Right lobe of liver (tissue), 4 donors: ENCODE measurements around the gene COPA.

Source experiments
- POLR2A ChIP-seq: fragments of 450-650 bp; IDR thresholded peaks from one replicate; pipeline ENCODE4 v1.6.1; 2017; ENCODE audit warnings: antibody characterized with exemption, mild to moderate bottlenecking
- TF ChIP-seq, protein P1 (sequence below), 4 donors: fragments of 200-600 bp in 3 of 4; fragments of 450-650 bp in 1 of 4; IDR thresholded peaks; one replicate each; pipeline versions ENCODE4 v1.5.1 to v1.8.0; 2016 to 2022; ENCODE audit warnings: antibody characterized with exemption in 4 of 4, mild to moderate bottlenecking in 2 of 4
- donor health status: DM: no; HTN: no; CAD: no.
- donor health status: DM: no; HTN: no; CAD: no.
- donor health status: DM: no; HTN: yes; CAD: no.

DNA sequence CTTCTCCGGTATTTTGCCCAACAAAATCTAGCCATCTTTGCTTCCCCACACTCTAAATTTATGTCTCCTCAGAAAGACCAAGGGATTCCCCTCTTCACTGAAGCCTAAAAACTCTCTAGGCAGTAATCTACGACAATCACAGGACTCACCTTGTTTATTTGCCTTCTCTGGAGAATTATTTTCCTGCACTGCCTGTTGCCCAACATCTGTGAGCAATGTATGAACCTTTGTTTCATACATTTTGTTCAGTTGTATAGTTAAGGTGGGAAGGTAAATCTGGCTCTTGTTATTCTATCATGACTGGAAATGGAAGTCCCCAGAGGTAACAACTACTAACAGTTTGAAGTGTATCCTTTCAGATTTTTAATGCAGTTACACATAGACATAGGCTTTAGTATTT, 2.2 kb downstream of the COPA start:
- TF ChIP-seq POLR2A, result no peak
- TF ChIP-seq, protein P1, sequence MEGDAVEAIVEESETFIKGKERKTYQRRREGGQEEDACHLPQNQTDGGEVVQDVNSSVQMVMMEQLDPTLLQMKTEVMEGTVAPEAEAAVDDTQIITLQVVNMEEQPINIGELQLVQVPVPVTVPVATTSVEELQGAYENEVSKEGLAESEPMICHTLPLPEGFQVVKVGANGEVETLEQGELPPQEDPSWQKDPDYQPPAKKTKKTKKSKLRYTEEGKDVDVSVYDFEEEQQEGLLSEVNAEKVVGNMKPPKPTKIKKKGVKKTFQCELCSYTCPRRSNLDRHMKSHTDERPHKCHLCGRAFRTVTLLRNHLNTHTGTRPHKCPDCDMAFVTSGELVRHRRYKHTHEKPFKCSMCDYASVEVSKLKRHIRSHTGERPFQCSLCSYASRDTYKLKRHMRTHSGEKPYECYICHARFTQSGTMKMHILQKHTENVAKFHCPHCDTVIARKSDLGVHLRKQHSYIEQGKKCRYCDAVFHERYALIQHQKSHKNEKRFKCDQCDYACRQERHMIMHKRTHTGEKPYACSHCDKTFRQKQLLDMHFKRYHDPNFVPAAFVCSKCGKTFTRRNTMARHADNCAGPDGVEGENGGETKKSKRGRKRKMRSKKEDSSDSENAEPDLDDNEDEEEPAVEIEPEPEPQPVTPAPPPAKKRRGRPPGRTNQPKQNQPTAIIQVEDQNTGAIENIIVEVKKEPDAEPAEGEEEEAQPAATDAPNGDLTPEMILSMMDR (IDR thresholded peaks at IDR 0.05), result no peak
